ENCODE data around the gene METTL9.
"Not testable (repeated sequence)": the region's sequence is repeated elsewhere in the genome, so short reads cannot be mapped to it uniquely, and the experiment has no call there.

- TF ChIP-seq, protein P1, sequence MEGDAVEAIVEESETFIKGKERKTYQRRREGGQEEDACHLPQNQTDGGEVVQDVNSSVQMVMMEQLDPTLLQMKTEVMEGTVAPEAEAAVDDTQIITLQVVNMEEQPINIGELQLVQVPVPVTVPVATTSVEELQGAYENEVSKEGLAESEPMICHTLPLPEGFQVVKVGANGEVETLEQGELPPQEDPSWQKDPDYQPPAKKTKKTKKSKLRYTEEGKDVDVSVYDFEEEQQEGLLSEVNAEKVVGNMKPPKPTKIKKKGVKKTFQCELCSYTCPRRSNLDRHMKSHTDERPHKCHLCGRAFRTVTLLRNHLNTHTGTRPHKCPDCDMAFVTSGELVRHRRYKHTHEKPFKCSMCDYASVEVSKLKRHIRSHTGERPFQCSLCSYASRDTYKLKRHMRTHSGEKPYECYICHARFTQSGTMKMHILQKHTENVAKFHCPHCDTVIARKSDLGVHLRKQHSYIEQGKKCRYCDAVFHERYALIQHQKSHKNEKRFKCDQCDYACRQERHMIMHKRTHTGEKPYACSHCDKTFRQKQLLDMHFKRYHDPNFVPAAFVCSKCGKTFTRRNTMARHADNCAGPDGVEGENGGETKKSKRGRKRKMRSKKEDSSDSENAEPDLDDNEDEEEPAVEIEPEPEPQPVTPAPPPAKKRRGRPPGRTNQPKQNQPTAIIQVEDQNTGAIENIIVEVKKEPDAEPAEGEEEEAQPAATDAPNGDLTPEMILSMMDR (conservative IDR thresholded peaks at IDR 0.05; ENCODE audit: low read length) = not testable (repeated sequence)
- TF ChIP-seq EZH2phosphoT487 (IDR thresholded peaks at IDR 0.05; ENCODE audit: borderline replicate concordance, low read depth, low read length) = not testable (repeated sequence)
These were observed 43.3 kb upstream of the METTL9 start for GRCh38 chr16:21556026-21556595.
